Kidney tubule cell (primary cell): Measurements from ENCODE around the gene LRRC51.

Experiments
- DNase-seq: peaks from one replicate; pipeline ENCODE4 v3.0.0-alpha.2; 2018; ENCODE audit warnings: low spot score

LRRC51 gene

GRCh38 chr11:72140661-72141060, 60.0 kb downstream of the LRRC51 start:
- DNase-seq = no peak

- DNase-seq = peak; percentile 90
These were observed 60.4 kb downstream of the LRRC51 start for GRCh38 chr11:72141066-72141465.

- peak; percentile 31 for DNase-seq
These were observed 61.4 kb downstream of the LRRC51 start for GRCh38 chr11:72142086-72142485.

GRCh38 chr11:72142543-72142942, 61.9 kb downstream of the LRRC51 start:
- peak; percentile 61 for DNase-seq

- peak; percentile 97 for DNase-seq
These were observed 64.3 kb downstream of the LRRC51 start for GRCh38 chr11:72144807-72145565.
